Peyer's patch (tissue), 4 donors: ENCODE data around the gene LILRB4. TPM values are rescaled to one million over a fixed set of nuclear protein-coding genes. Genes with fewer than 3 reads are reported as not detected.
A peak's percentile ranks its signal among the peaks of the same experiment; 100 is the strongest.

ENCODE experiments used
- DNase-seq, 3 donors: peaks; one replicate each; pipeline ENCODE4 v3.0.0-alpha.2; 2017 to 2019
- H3K27ac ChIP-seq, 4 donors: fragments of 200-600 bp; sonication (generic); one replicate each; pipeline ENCODE4 v1.5.1; 2016 to 2019
- H3K27me3 ChIP-seq, 2 donors: fragments of 200-600 bp; sonication (generic); one replicate each; pipeline ENCODE4 v1.5.1; 2019
- H3K36me3 ChIP-seq, 3 donors: fragments of 200-600 bp; sonication (generic); one replicate each; pipeline ENCODE4 v1.5.1; 2016 to 2019
- H3K4me1 ChIP-seq, 4 donors: fragments of 200-600 bp; sonication (generic); one replicate each; pipeline ENCODE4 v1.5.1; 2016 to 2019
- H3K4me3 ChIP-seq, 4 donors: fragments of 200-600 bp; sonication (generic); 1 replicate in 3 of 4; 2 replicates in 1 of 4; pipeline ENCODE4 v1.5.1; 2016 to 2019; ENCODE audit warnings: mild to moderate bottlenecking in 1 of 4
- H3K9me3 ChIP-seq, 4 donors: fragments of 200-600 bp; sonication (generic); one replicate each; pipeline ENCODE4 v1.5.1; 2016 to 2019; ENCODE audit warnings: mild to moderate bottlenecking in 1 of 4
- CTCF ChIP-seq, 6 experiments: fragments of 450-650 bp in 4 of 6; fragments of 200-600 bp in 2 of 6; sonication (generic) in 1 of 6; IDR thresholded peaks; one replicate each; pipeline ENCODE4 v1.5.1; 2017 to 2019; ENCODE audit warnings: antibody characterized with exemption in 6 of 6, mild to moderate bottlenecking in 3 of 6, moderate library complexity in 1 of 6
- POLR2A ChIP-seq, 2 donors: fragments of 450-650 bp; IDR thresholded peaks; one replicate each; pipeline ENCODE4 v1.5.1; 2017; ENCODE audit warnings: antibody characterized with exemption in 2 of 2, mild to moderate bottlenecking in 2 of 2, moderate library complexity in 2 of 2
- total RNA-seq, 4 donors: library from RNA; depleted of rRNA; stranded (reverse); fragments of >200 nt; gene quantifications; one replicate each; pipeline ENCODE4 v1.1.0, GENCODE V29; 2016

LILRB4 gene
- 1 to 10 TPM in 2 of 4 donors, under 1 TPM in 1, not detected in 1; 0.53 to 2.8 (median 2.6) TPM for total RNA-seq

GRCh38 chr19:54662730-54663129, at the start of gene LILRB4:
TSS of gene LILRB4 (plus strand) at chr19:54662985. CDS start at chr19:54663034, 49 bp downstream.
- Histone ChIP-seq H3K27me3 (no peaks in the 10 kb centered on the region), H3K36me3 (no peaks in the 10 kb centered on the region), H3K27ac (no peak within 1 kb of the TSS), H3K4me3 (peak within 1 kb of the TSS in 1 of 4 donors; percentile 21), H3K9me3 (no peaks in the 10 kb centered on the region), H3K4me1 (no peaks in the 10 kb centered on the region)
- TF ChIP-seq CTCF (IDR thresholded peaks at IDR 0.05) (no peak), POLR2A (IDR thresholded peaks at IDR 0.05) (no peak)
- DNase-seq = peak in 1 of 3 donors; percentile 52

- no peak overlapping the region for H3K4me3 ChIP-seq
- H3K27me3 ChIP-seq = no peaks in the 10 kb centered on the region
- TF ChIP-seq POLR2A (IDR thresholded peaks at IDR 0.05) (no peak), CTCF (IDR thresholded peaks at IDR 0.05) (no peak)
- H3K36me3 ChIP-seq = no peaks in the 10 kb centered on the region
- H3K9me3 ChIP-seq = no peaks in the 10 kb centered on the region
- H3K4me1 ChIP-seq = no peaks in the 10 kb centered on the region
- no peak overlapping the region for H3K27ac ChIP-seq
- DNase-seq = no peak
Observed at GRCh38 chr19:54614726-54615125, 48.1 kb upstream of the LILRB4 start.

GRCh38 chr19:54616057-54616456, 46.7 kb upstream of the LILRB4 start:
- peak overlapping the region in 1 of 4 donors; percentile 20 for H3K4me3 ChIP-seq
- no peaks in the 10 kb centered on the region for H3K4me1 ChIP-seq
- DNase-seq = no peak
- no peaks in the 10 kb centered on the region for H3K9me3 ChIP-seq
- no peaks in the 10 kb centered on the region for H3K36me3 ChIP-seq
- peak overlapping the region in 2 of 4 donors; percentile 55 to 61 for H3K27ac ChIP-seq
- TF ChIP-seq POLR2A (IDR thresholded peaks at IDR 0.05) = no peak
- no peak for TF ChIP-seq CTCF (IDR thresholded peaks at IDR 0.05)
- no peaks in the 10 kb centered on the region for H3K27me3 ChIP-seq

- peaks cover 0 to 5% (median 0%) of the 10 kb centered on the region in 4 donors for H3K4me1 ChIP-seq
- H3K9me3 ChIP-seq = no peaks in the 10 kb centered on the region
- H3K36me3 ChIP-seq = no peaks in the 10 kb centered on the region
- TF ChIP-seq POLR2A (IDR thresholded peaks at IDR 0.05) = no peak
- no peak for TF ChIP-seq CTCF (IDR thresholded peaks at IDR 0.05)
- H3K4me3 ChIP-seq = peak overlapping the region in 3 of 4 donors; percentile 7 to 20 (median 17)
- peak in 2 of 3 donors; percentile 40 to 61 for DNase-seq
- H3K27me3 ChIP-seq = no peaks in the 10 kb centered on the region
- peak overlapping the region in 2 of 4 donors; percentile 55 to 61 for H3K27ac ChIP-seq
Observed at GRCh38 chr19:54616821-54617560, 45.8 kb upstream of the LILRB4 start.

- no peak for TF ChIP-seq POLR2A (IDR thresholded peaks at IDR 0.05)
- TF ChIP-seq CTCF (IDR thresholded peaks at IDR 0.05) = no peak
- Histone ChIP-seq H3K27ac (peak overlapping the region in 1 of 4 donors; percentile 5), H3K9me3 (no peaks in the 10 kb centered on the region), H3K4me1 (peaks cover 0 to 5% (median 0%) of the 10 kb centered on the region in 4 donors), H3K4me3 (no peak overlapping the region), H3K27me3 (no peaks in the 10 kb centered on the region), H3K36me3 (no peaks in the 10 kb centered on the region)
- no peak for DNase-seq
Observed at GRCh38 chr19:54620464-54620863, 42.3 kb upstream of the LILRB4 start.
